HG02973 (cell line): ENCODE data around the gene GRIK4.

Experiments used
- ATAC-seq: cut with Tn5 transposase; IDR thresholded peaks from one replicate; pipeline ENCODE4 v1.9.1; 2021; ENCODE audit warnings: moderate library complexity; ENCODE audit not compliant: unreplicated experiment

GRIK4 gene

GRCh38 chr11:120662071-120662676, 150.6 kb downstream of the GRIK4 start:
- no peak for ATAC-seq

- no peak for ATAC-seq
These were observed 151.6 kb downstream of the GRIK4 start for GRCh38 chr11:120663142-120663541.

- ATAC-seq = no peak
These were observed 154.6 kb downstream of the GRIK4 start for GRCh38 chr11:120666121-120666639.

- no peak for ATAC-seq
These were observed 155.7 kb downstream of the GRIK4 start for GRCh38 chr11:120667281-120667680.

GRCh38 chr11:120667934-120668333, 156.4 kb downstream of the GRIK4 start:
- ATAC-seq = no peak

GRCh38 chr11:120668537-120668936, 157.0 kb downstream of the GRIK4 start:
- no peak for ATAC-seq

- ATAC-seq = no peak
These were observed 163.0 kb downstream of the GRIK4 start for GRCh38 chr11:120674542-120674941.

GRCh38 chr11:120675171-120675570, 163.6 kb downstream of the GRIK4 start:
- ATAC-seq = no peak

GRCh38 chr11:120676991-120677390, 165.4 kb downstream of the GRIK4 start:
- no peak for ATAC-seq

- ATAC-seq = no peak
These were observed 168.8 kb downstream of the GRIK4 start for GRCh38 chr11:120680322-120680721.

GRCh38 chr11:120681434-120682331, 170.1 kb downstream of the GRIK4 start:
- no peak for ATAC-seq

- no peak for ATAC-seq
These were observed 170.7 kb downstream of the GRIK4 start for GRCh38 chr11:120682332-120682649.

- ATAC-seq = no peak
These were observed 171.3 kb downstream of the GRIK4 start for GRCh38 chr11:120682866-120683265.

- no peak for ATAC-seq
These were observed 175.0 kb downstream of the GRIK4 start for GRCh38 chr11:120686516-120686915.

GRCh38 chr11:120688163-120688562, 176.6 kb downstream of the GRIK4 start:
- ATAC-seq = no peak

- ATAC-seq = no peak
These were observed 178.2 kb downstream of the GRIK4 start for GRCh38 chr11:120689596-120690275.

GRCh38 chr11:120690406-120690805, 178.9 kb downstream of the GRIK4 start:
- no peak for ATAC-seq

GRCh38 chr11:120694726-120695125, 183.2 kb downstream of the GRIK4 start:
- ATAC-seq = no peak

- no peak for ATAC-seq
These were observed 183.9 kb downstream of the GRIK4 start for GRCh38 chr11:120695426-120695825.

GRCh38 chr11:120695939-120696338, 184.4 kb downstream of the GRIK4 start:
- ATAC-seq = no peak

GRCh38 chr11:120696597-120697218, 185.2 kb downstream of the GRIK4 start:
- ATAC-seq = no peak
